Stomach (tissue), 4 donors: ENCODE results near the gene RHEBL1.

Source experiments
- EP300 ChIP-seq: sonication (generic); formaldehyde crosslinking; IDR thresholded peaks from one replicate; pipeline ENCODE4 v1.6.1; 2017; ENCODE audit warnings: antibody characterized with exemption
- POLR2A ChIP-seq, 4 donors: fragments of 450-650 bp; IDR thresholded peaks; one replicate each; pipeline ENCODE4 v1.6.1; 2016; ENCODE audit warnings: antibody characterized with exemption in 4 of 4, control low read depth in 2 of 4, mild to moderate bottlenecking in 1 of 4, moderate library complexity in 1 of 4
- POLR2AphosphoS5 ChIP-seq, 3 donors: sonication (generic); formaldehyde crosslinking; IDR thresholded peaks; one replicate each; pipeline ENCODE4 v1.6.1; 2016; ENCODE audit warnings: antibody characterized with exemption in 3 of 3
- TF ChIP-seq, protein P1 (sequence below), 7 experiments: fragments of 450-650 bp in 4 of 7; fragments of 200-600 bp in 3 of 7; sonication (generic) in 3 of 7; IDR thresholded peaks; one replicate each; pipeline ENCODE4 v1.5.1; 2016 to 2019; ENCODE audit warnings: antibody characterized with exemption in 7 of 7, control low read depth in 2 of 7, mild to moderate bottlenecking in 1 of 7

DNA sequence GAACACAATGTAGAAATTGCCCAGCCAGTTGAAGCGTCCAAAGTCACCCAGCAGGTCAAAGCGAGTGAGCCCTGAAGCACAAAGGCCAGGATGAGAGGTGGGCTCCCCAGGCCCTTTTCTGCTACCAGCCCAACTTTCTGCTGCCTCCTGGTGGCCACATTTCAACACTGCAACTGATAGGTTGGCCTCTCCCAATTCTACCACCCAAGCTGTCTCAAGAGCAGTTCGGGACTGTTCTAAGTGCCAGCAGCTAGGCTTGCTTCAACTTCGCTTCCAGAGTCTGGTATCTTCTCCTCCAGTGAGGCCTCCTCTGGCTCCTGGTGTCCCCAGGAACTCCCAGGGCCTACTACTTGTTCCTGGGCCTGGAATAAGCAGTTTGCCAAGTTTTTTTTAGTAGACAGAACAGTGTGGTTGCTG is 28.3 kb upstream of the RHEBL1 start:
- TF ChIP-seq, protein P1, sequence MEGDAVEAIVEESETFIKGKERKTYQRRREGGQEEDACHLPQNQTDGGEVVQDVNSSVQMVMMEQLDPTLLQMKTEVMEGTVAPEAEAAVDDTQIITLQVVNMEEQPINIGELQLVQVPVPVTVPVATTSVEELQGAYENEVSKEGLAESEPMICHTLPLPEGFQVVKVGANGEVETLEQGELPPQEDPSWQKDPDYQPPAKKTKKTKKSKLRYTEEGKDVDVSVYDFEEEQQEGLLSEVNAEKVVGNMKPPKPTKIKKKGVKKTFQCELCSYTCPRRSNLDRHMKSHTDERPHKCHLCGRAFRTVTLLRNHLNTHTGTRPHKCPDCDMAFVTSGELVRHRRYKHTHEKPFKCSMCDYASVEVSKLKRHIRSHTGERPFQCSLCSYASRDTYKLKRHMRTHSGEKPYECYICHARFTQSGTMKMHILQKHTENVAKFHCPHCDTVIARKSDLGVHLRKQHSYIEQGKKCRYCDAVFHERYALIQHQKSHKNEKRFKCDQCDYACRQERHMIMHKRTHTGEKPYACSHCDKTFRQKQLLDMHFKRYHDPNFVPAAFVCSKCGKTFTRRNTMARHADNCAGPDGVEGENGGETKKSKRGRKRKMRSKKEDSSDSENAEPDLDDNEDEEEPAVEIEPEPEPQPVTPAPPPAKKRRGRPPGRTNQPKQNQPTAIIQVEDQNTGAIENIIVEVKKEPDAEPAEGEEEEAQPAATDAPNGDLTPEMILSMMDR (IDR thresholded peaks at IDR 0.05): peak in 5 of 7 experiments; percentile 60 to 81 (median 75)
- TF ChIP-seq POLR2A (IDR thresholded peaks at IDR 0.05) (no peak), POLR2AphosphoS5 (IDR thresholded peaks at IDR 0.05) (no peak), EP300 (no peak)
